Activated T-cell treated with anti-CD3 and anti-CD28 coated beads, Interleukin-2, amount 50 U/mL, for 1 hour (primary cell): Measurements from ENCODE around the gene STEAP1B.
"Not testable (repeated sequence)": the region's sequence is repeated elsewhere in the genome, so short reads cannot be mapped to it uniquely, and the experiment has no call there.

Experiments used
- DNase-seq: peaks from one replicate; pipeline ENCODE4 v3.0.0-alpha.2; 2020

The STEAP1B gene

GRCh38 chr7:22499888-22500689 is at the start of gene STEAP1B:
TSS of gene STEAP1B (minus strand) at chr7:22500188. CDS start at chr7:22494855, 5,333 bp downstream.
- DNase-seq = peak; percentile 88

- DNase-seq = no peak
Measured at GRCh38 chr7:22549051-22549450, 49.1 kb upstream of the STEAP1B start.

GRCh38 chr7:22548313-22548712 is 48.3 kb upstream of the STEAP1B start:
- DNase-seq = no peak

- DNase-seq = no peak
Measured at GRCh38 chr7:22546769-22547168, 46.8 kb upstream of the STEAP1B start.

- no peak for DNase-seq
Measured at GRCh38 chr7:22545529-22545928, 45.5 kb upstream of the STEAP1B start.

GRCh38 chr7:22544245-22544644 is 44.3 kb upstream of the STEAP1B start:
- DNase-seq = no peak

GRCh38 chr7:22543169-22543568 is 43.2 kb upstream of the STEAP1B start:
- no peak for DNase-seq

- DNase-seq = no peak
Measured at GRCh38 chr7:22542669-22543068, 42.7 kb upstream of the STEAP1B start.

- no peak for DNase-seq
Measured at GRCh38 chr7:22542254-22542653, 42.3 kb upstream of the STEAP1B start.

GRCh38 chr7:22541789-22542188 is 41.8 kb upstream of the STEAP1B start:
- DNase-seq = no peak

- DNase-seq = not testable (repeated sequence)
Measured at GRCh38 chr7:22528537-22528936, 28.5 kb upstream of the STEAP1B start.

GRCh38 chr7:22524353-22524947 is 24.5 kb upstream of the STEAP1B start:
- DNase-seq = not testable (repeated sequence)

GRCh38 chr7:22523478-22524352 is 23.7 kb upstream of the STEAP1B start:
- DNase-seq = not testable (repeated sequence)

GRCh38 chr7:22519560-22519959 is 19.6 kb upstream of the STEAP1B start:
- DNase-seq = not testable (repeated sequence)

GRCh38 chr7:22516950-22517349 is 17.0 kb upstream of the STEAP1B start:
- DNase-seq = not testable (repeated sequence)

- not testable (repeated sequence) for DNase-seq
Measured at GRCh38 chr7:22514963-22515362, 15.0 kb upstream of the STEAP1B start.

- DNase-seq = not testable (repeated sequence)
Measured at GRCh38 chr7:22507320-22507719, 7.3 kb upstream of the STEAP1B start.

GRCh38 chr7:22506316-22507020 is 6.5 kb upstream of the STEAP1B start:
- not testable (repeated sequence) for DNase-seq

GRCh38 chr7:22504519-22504918 is 4.5 kb upstream of the STEAP1B start:
- DNase-seq = not testable (repeated sequence)

- not testable (repeated sequence) for DNase-seq
Measured at GRCh38 chr7:22502104-22502503, 2.1 kb upstream of the STEAP1B start.

- DNase-seq = not testable (repeated sequence)
Measured at GRCh38 chr7:22501336-22501735, 1.3 kb upstream of the STEAP1B start.

GRCh38 chr7:22499044-22499443 is 944 bp downstream of the STEAP1B start:
- DNase-seq = no peak

GRCh38 chr7:22496912-22497311 is 3.1 kb downstream of the STEAP1B start:
- DNase-seq = not testable (repeated sequence)
